GM12873 (cell line): ENCODE measurements around the gene CELSR3.

Source experiments
- TF ChIP-seq, protein P1 (sequence below): IDR thresholded peaks from 2 replicates; pipeline ENCODE4 v1.5.1; 2012; ENCODE audit warnings: low read depth, mild to moderate bottlenecking, moderate library complexity, low read length, control low read depth; ENCODE audit not compliant: insufficient read depth; ENCODE audit errors: missing control alignments

The CELSR3 gene

DNA sequence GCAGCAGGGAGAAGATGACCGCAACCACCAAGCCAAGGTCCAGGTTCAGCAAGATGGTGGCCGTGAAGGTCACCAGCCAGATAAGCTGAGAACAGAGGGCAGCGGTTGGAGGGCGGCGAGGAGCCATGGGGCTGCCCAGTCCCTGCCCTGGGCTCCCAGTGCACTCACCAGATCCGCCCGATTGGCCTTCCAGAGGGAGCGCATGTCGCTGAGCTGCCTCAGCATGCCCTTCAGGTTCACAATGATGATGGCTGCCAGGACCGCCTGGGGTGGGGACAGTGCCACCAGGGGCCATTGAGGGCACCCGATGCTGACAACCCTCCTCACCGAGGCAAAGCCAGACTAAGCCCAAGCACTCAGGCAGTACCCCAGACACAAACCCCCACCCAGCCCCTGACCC, 32.8 kb downstream of the CELSR3 start:
- TF ChIP-seq, protein P1, sequence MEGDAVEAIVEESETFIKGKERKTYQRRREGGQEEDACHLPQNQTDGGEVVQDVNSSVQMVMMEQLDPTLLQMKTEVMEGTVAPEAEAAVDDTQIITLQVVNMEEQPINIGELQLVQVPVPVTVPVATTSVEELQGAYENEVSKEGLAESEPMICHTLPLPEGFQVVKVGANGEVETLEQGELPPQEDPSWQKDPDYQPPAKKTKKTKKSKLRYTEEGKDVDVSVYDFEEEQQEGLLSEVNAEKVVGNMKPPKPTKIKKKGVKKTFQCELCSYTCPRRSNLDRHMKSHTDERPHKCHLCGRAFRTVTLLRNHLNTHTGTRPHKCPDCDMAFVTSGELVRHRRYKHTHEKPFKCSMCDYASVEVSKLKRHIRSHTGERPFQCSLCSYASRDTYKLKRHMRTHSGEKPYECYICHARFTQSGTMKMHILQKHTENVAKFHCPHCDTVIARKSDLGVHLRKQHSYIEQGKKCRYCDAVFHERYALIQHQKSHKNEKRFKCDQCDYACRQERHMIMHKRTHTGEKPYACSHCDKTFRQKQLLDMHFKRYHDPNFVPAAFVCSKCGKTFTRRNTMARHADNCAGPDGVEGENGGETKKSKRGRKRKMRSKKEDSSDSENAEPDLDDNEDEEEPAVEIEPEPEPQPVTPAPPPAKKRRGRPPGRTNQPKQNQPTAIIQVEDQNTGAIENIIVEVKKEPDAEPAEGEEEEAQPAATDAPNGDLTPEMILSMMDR = no peak

GRCh38 chr3:48628277-48629017, 34.2 kb downstream of the CELSR3 start:
- TF ChIP-seq, protein P1 = no peak

DNA sequence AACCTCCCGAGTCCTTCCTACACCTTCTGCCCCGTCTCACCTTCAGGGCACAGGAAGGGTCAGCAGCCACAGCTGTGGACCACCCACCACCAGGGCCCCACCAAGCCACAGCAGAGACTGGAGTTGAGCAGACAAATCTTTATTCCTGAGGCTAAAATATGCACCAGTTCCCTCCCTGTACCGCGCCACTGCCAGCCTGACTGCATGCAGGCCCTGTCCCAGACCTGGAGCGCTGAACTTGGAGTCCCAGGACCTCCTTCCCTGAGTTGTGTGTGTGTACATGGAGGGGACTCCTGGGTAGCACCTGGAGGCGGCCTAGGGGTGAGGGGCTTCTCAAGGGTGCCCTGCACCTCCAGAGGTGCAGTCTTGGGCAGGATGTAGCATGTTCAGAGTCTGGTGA, 37.1 kb downstream of the CELSR3 start:
- TF ChIP-seq, protein P1 = no peak

DNA sequence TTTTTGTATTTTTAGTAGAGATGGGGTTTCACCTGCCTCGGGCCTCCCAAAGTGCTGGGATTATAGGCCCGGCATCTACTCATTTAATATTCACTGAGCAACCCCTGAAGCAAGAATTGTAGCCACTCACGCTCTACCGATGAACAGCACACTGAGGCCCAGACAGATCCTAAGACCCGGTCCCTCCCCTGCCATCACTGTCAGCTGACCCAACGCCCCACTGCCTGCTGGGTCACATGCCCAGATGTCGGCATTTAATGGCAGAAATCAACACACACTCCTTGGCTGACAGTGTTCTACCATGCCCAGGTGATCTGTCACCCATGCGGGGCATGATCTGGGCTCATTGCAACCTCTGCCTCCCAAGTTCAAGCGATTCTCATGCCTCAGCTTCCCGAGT, 37.9 kb downstream of the CELSR3 start:
- TF ChIP-seq, protein P1 = no peak

DNA sequence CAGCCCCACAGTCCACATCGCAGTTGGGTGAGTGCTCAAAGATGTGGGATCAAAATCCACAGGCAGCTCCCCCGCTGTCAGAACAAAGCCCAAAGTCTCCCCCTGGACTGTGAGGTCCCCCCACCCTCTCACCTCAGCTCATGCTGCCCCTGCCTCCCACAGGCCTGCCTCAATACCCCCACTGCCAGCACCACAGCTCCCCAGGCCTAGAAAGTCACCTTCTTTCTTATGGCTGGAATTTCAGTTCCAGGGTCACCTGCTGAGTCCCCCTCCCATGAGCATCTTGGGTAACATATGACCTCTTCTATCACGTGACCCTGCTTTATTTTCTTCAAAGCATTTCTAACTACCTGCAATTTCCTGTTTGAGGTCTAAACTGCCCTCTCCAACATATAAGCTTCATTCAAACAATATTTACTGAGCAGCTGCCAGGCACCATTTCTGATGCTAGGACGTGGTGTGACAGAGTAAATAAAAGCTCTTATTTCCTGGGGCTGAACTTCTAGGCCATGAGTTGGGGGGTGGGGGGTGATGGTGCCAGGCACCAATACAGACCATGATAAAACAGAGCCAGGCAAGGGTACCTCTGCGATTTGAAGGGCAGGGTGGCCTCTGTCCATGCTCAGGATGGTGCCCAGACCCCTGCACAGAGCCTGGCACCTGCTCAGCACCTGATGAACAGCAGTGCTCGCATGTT, 38.7 kb downstream of the CELSR3 start:
- TF ChIP-seq, protein P1 = no peak

DNA sequence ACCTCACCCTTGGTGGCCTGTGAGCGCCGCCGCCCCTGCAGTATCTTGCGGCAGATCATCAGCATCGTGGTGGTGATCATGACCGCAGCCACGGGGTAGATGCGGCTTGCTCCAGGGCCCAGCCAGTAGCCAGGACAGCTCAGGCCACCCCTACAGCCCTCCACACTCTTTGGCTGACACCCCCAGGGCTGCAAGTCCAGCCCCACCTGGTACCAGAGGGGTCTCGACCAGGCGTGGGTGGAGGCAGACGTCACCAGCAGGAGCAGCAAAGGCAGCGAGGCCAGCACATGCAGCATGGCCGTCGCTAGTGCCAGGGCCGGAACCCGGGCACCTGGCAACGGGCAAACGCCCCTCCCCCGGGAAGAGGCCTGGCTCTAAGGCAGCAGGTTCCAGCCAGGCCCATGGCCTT, 41.2 kb downstream of the CELSR3 start, which contains the start of gene TMEM89:
TSS of gene TMEM89 (minus strand) at position 309 of the 409 bp plus-strand sequence. CDS start at position 296, 13 bp downstream.
- TF ChIP-seq, protein P1 = no peak
